Effector memory CD8-positive, alpha-beta T cell (primary cell): ENCODE data around the gene HELZ.
"Not testable (repeated sequence)": the region's sequence is repeated elsewhere in the genome, so short reads cannot be mapped to it uniquely, and the experiment has no call there.

Experiments used
- ATAC-seq: fragments of 150-1000 bp; cut with Tn5 transposase; replicated peaks from 2 replicates; pipeline ENCODE4 v1.10.0; 2021; ENCODE audit warnings: mild to moderate bottlenecking, moderate library complexity
- DNase-seq, 3 experiments: peaks; one replicate each; pipeline ENCODE4 v3.0.0; 2021
- H3K27ac Mint-ChIP-seq, 2 donors: one replicate each; pipeline ENCODE4 v1.8.0; 2022; ENCODE audit warnings: mild to moderate bottlenecking in 2 of 2, mixed read lengths in 2 of 2, moderate library complexity in 2 of 2
- H3K27me3 Mint-ChIP-seq, 2 donors: one replicate each; pipeline ENCODE4 v1.8.0; 2022; ENCODE audit warnings: mixed read lengths in 2 of 2
- H3K36me3 Mint-ChIP-seq: one replicate; pipeline ENCODE4 v1.8.0; 2022; ENCODE audit warnings: mild to moderate bottlenecking, moderate library complexity, mixed read lengths; ENCODE audit not compliant: insufficient read depth
- H3K4me1 Mint-ChIP-seq, 2 donors: one replicate each; pipeline ENCODE4 v1.8.0; 2022; ENCODE audit warnings: low read depth in 2 of 2, mixed read lengths in 2 of 2
- H3K4me3 Mint-ChIP-seq, 2 donors: one replicate each; pipeline ENCODE4 v1.8.0; 2022; ENCODE audit warnings: mild to moderate bottlenecking in 2 of 2, mixed read lengths in 2 of 2, moderate library complexity in 2 of 2
- H3K9me3 Mint-ChIP-seq, 2 donors: one replicate each; pipeline ENCODE4 v1.8.0; 2022; ENCODE audit warnings: mixed read lengths in 2 of 2

The HELZ gene

GRCh38 chr17:67136191-67137025, 108.6 kb downstream of the HELZ start:
- no peaks in the 10 kb centered on the region for H3K9me3 Mint-ChIP-seq
- ATAC-seq (no peak), DNase-seq (no peak)
- H3K4me1 Mint-ChIP-seq, result peaks cover 21 to 44% of the 10 kb centered on the region in 2 donors
- no peaks in the 10 kb centered on the region for H3K27me3 Mint-ChIP-seq
- peak overlapping the region in 1 of 2 donors; percentile 41 for H3K27ac Mint-ChIP-seq
- H3K4me3 Mint-ChIP-seq, result no peak overlapping the region
- peaks cover 36% of the 10 kb centered on the region for H3K36me3 Mint-ChIP-seq

- Mint-ChIP-seq H3K4me1 (peaks cover 6 to 14% of the 10 kb centered on the region in 2 donors), H3K27me3 (no peaks in the 10 kb centered on the region), H3K9me3 (no peaks in the 10 kb centered on the region), H3K36me3 (peaks cover 35% of the 10 kb centered on the region), H3K4me3 (no peak overlapping the region), H3K27ac (no peak overlapping the region)
- no peak for ATAC-seq
- DNase-seq, result no peak
Observed at GRCh38 chr17:67133161-67133560, 111.8 kb downstream of the HELZ start.

DNA sequence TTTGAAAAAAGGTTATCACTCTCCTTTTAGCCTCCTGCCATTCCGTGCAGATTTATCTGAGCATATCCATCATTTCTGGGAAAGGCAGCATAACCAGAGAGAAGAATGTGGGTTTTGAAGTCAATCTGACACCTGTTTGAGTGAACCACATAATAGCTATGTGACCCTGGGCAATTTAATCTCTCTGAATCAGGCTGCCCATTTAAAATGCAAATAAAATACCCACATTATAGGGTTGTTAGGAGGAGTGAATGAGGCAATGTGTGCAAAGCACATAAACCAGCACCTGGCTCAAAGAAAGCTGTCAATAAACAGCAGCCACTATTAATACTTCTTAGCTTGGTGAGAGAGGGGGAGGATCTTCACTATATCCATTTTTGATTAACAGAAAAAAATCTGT, 112.6 kb downstream of the HELZ start:
- H3K4me1 Mint-ChIP-seq, result peaks cover 4 to 9% of the 10 kb centered on the region in 2 donors
- peaks cover 43% of the 10 kb centered on the region for H3K36me3 Mint-ChIP-seq
- H3K27me3 Mint-ChIP-seq, result no peaks in the 10 kb centered on the region
- H3K27ac Mint-ChIP-seq, result peak overlapping the region; percentile 7 to 60
- DNase-seq (no peak), ATAC-seq (no peak)
- no peaks in the 10 kb centered on the region for H3K9me3 Mint-ChIP-seq
- H3K4me3 Mint-ChIP-seq, result no peak overlapping the region

GRCh38 chr17:67130768-67131167, 114.2 kb downstream of the HELZ start:
- Mint-ChIP-seq H3K4me3 (no peak overlapping the region), H3K9me3 (no peaks in the 10 kb centered on the region), H3K27me3 (no peaks in the 10 kb centered on the region), H3K36me3 (peaks cover 41% of the 10 kb centered on the region), H3K4me1 (peaks cover 4 to 12% of the 10 kb centered on the region in 2 donors), H3K27ac (no peak overlapping the region)
- ATAC-seq (no peak), DNase-seq (no peak)

- Mint-ChIP-seq H3K36me3 (peaks cover 38% of the 10 kb centered on the region), H3K9me3 (no peaks in the 10 kb centered on the region), H3K4me3 (no peak overlapping the region), H3K27me3 (no peaks in the 10 kb centered on the region), H3K4me1 (peaks cover 4 to 16% of the 10 kb centered on the region in 2 donors), H3K27ac (peak overlapping the region in 1 of 2 donors; percentile 55)
- DNase-seq (no peak), ATAC-seq (no peak)
Observed at GRCh38 chr17:67129283-67129682, 115.7 kb downstream of the HELZ start.

GRCh38 chr17:67128700-67129099, 116.3 kb downstream of the HELZ start:
- Mint-ChIP-seq H3K27me3 (no peaks in the 10 kb centered on the region), H3K4me3 (no peak overlapping the region), H3K4me1 (peaks cover 4 to 16% of the 10 kb centered on the region in 2 donors), H3K36me3 (peaks cover 37% of the 10 kb centered on the region), H3K27ac (peak overlapping the region in 1 of 2 donors; percentile 55), H3K9me3 (no peaks in the 10 kb centered on the region)
- no peak for ATAC-seq
- DNase-seq, result no peak

DNA sequence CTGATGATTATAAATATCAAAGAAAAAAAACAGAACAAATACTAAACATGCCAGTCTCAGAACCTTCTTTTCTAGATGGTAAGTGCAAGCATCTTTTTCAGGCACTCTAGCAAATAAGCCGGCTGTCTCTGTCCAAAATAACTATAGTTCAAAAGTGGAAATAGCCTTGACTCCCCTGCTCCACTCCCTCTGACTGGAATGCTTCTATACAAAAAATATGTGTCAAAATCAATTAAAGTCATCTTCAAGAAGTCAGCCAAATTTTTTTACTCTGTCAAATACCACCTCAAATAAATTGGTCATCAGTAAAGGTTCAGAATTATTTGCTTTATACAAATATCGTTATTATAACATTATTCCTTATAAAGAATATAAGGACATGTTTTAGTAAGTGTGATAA, 117.1 kb downstream of the HELZ start:
- H3K27me3 Mint-ChIP-seq, result no peaks in the 10 kb centered on the region
- H3K9me3 Mint-ChIP-seq, result no peaks in the 10 kb centered on the region
- peaks cover 37% of the 10 kb centered on the region for H3K36me3 Mint-ChIP-seq
- H3K4me3 Mint-ChIP-seq, result no peak overlapping the region
- peaks cover 4 to 16% of the 10 kb centered on the region in 2 donors for H3K4me1 Mint-ChIP-seq
- H3K27ac Mint-ChIP-seq, result peak overlapping the region in 1 of 2 donors; percentile 16
- no peak for DNase-seq
- no peak for ATAC-seq

- Mint-ChIP-seq H3K9me3 (no peaks in the 10 kb centered on the region), H3K4me3 (no peak overlapping the region), H3K36me3 (peaks cover 43% of the 10 kb centered on the region), H3K27ac (peak overlapping the region; percentile 16 to 77), H3K27me3 (no peaks in the 10 kb centered on the region), H3K4me1 (peaks cover 4 to 13% of the 10 kb centered on the region in 2 donors)
- ATAC-seq (no peak), DNase-seq (no peak)
Observed at GRCh38 chr17:67126983-67127382, 118.0 kb downstream of the HELZ start.

- ATAC-seq, H3K9me3 Mint-ChIP-seq, DNase-seq, H3K4me3 Mint-ChIP-seq, H3K27me3 Mint-ChIP-seq: not testable (repeated sequence)
- Mint-ChIP-seq H3K4me1 (peaks cover 4 to 13% of the 10 kb centered on the region in 2 donors), H3K27ac (peak overlapping the region; percentile 41 to 77), H3K36me3 (peaks cover 44% of the 10 kb centered on the region)
Observed at GRCh38 chr17:67126543-67126942, 118.5 kb downstream of the HELZ start.

DNA sequence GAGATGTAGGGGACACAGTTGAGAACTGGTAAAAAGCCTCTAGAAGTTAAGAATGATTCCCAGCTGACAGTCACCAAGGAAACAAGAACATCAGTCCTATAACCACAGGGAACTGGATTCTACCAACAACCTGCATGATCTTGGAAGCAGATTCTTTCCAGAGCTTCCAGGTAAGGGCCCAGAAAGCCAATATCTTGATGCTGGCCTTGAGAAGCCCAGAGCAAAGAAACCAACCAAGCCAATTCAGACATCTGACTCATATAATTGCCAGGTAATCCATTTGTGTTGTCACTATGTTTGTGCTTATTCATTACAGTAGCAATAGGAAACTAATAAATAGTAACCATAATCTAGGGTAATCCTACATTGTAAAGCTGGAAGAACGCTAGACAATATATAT, 119.1 kb downstream of the HELZ start:
- Mint-ChIP-seq H3K4me3 (no peak overlapping the region), H3K4me1 (peaks cover 4 to 13% of the 10 kb centered on the region in 2 donors), H3K9me3 (no peaks in the 10 kb centered on the region), H3K36me3 (peaks cover 50% of the 10 kb centered on the region), H3K27ac (peak overlapping the region in 1 of 2 donors; percentile 38), H3K27me3 (no peaks in the 10 kb centered on the region)
- ATAC-seq (no peak), DNase-seq (no peak)

DNA sequence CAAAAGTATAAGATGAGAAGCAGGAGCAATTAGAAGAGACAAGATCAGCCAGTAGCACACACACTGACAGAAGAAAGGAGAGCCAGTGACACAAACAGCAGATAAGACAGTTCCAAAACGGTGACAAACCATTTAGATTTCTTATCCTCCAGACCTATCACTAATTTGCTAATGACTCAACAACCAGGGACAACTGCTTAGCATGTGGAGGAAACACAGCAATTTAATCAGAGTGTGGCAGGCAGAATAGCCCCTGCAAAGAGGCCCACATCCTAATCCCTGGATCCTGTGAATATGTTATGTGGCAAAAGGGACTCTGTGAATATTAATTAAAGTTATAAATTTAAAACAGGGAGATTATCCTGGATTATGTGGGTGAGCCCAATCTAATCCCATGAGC, 119.6 kb downstream of the HELZ start:
- Mint-ChIP-seq H3K4me3 (no peak overlapping the region), H3K27me3 (no peaks in the 10 kb centered on the region), H3K36me3 (peaks cover 55% of the 10 kb centered on the region), H3K4me1 (peaks cover 4 to 13% of the 10 kb centered on the region in 2 donors), H3K27ac (peak overlapping the region in 1 of 2 donors; percentile 38), H3K9me3 (no peaks in the 10 kb centered on the region)
- DNase-seq (no peak), ATAC-seq (no peak)

DNA sequence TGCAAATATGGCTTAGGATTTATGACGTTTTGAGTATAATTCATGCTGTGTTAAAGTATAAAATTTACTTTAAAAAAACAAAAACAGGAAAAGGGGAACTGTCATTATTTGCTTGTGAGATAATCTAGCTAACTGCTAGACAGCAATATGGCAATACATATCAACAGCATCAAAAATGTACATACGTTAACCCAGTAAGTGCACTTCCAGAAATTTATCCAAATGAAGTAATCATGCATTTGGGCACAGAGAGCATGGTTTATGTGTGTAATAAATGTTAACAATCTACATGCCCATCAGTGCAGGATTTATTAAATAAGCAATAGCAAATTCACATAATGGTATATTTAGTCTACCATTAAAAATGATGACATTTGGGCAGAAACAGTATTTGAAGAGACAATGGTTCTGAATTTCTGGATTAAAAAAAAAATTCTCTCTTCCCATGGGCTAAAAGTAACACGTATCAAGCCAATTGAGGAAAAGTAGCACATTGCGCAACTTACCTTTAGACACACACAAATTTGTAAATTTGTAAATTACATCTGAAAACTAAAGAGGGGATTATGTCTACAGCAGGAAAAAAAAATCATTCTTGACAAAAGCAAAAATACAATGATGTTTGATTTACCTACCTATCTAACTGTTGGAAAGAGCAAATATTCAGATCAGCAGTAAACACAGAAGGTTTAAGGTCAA, 120.4 kb downstream of the HELZ start:
- H3K36me3 Mint-ChIP-seq, result peaks cover 63% of the 10 kb centered on the region
- no peak for ATAC-seq
- DNase-seq, result no peak
- H3K4me3 Mint-ChIP-seq, result no peak overlapping the region
- peak overlapping the region in 1 of 2 donors; percentile 38 for H3K27ac Mint-ChIP-seq
- no peaks in the 10 kb centered on the region for H3K9me3 Mint-ChIP-seq
- H3K4me1 Mint-ChIP-seq, result peaks cover 4 to 13% of the 10 kb centered on the region in 2 donors
- H3K27me3 Mint-ChIP-seq, result no peaks in the 10 kb centered on the region

GRCh38 chr17:67123699-67124098, 121.3 kb downstream of the HELZ start:
- no peaks in the 10 kb centered on the region for H3K27me3 Mint-ChIP-seq
- H3K4me3 Mint-ChIP-seq, result no peak overlapping the region
- no peak overlapping the region for H3K27ac Mint-ChIP-seq
- H3K36me3 Mint-ChIP-seq, result peaks cover 69% of the 10 kb centered on the region
- no peaks in the 10 kb centered on the region for H3K9me3 Mint-ChIP-seq
- ATAC-seq (no peak), DNase-seq (no peak)
- peaks cover 4 to 13% of the 10 kb centered on the region in 2 donors for H3K4me1 Mint-ChIP-seq
